Measurements from ENCODE around the gene RTKN2. TPM values are rescaled to one million over a fixed set of nuclear protein-coding genes. Genes with fewer than 3 reads are reported as not detected.

Gene RTKN2
- total RNA-seq, 4 donors from 2014 or later, result 0.49 to 1.6 (median 1.2) TPM; not detected in 1

GRCh38 chr10:62155054-62155680 is 113.5 kb downstream of the RTKN2 start:
- Histone ChIP-seq H3K4me3 (replicated peaks in 1 of 3) (no peak overlapping the region), H3K9me3 (no peaks in the 10 kb centered on the region), H3K27ac (no peak overlapping the region), H3K27me3 (no peaks in the 10 kb centered on the region), H3K36me3 (no peaks in the 10 kb centered on the region), H3K4me1 (no peaks in the 10 kb centered on the region)
- DNase-seq, result no peak
- 84 to 87% methylated on average over 7 of the region's 7 CpGs for WGBS, 2 donors
- intact Hi-C loops (cut with DNase I), result no loop called here
- no peak for TF ChIP-seq CTCF (IDR thresholded peaks at IDR 0.05)
- no peak for TF ChIP-seq POLR2A (IDR thresholded peaks at IDR 0.05)

GRCh38 chr10:62154231-62154630 is 114.4 kb downstream of the RTKN2 start:
- H3K27me3 ChIP-seq, result no peaks in the 10 kb centered on the region
- no peak for DNase-seq
- WGBS, 2 donors, result 85 to 100% methylated on average over 2 of the region's 2 CpGs
- intact Hi-C loops (cut with DNase I), result no loop called here
- no peaks in the 10 kb centered on the region for H3K36me3 ChIP-seq
- no peak overlapping the region for H3K27ac ChIP-seq
- H3K4me1 ChIP-seq, result no peaks in the 10 kb centered on the region
- no peak overlapping the region for H3K4me3 ChIP-seq (replicated peaks in 1 of 3)
- TF ChIP-seq CTCF (IDR thresholded peaks at IDR 0.05) (no peak), POLR2A (IDR thresholded peaks at IDR 0.05) (no peak)
- H3K9me3 ChIP-seq, result no peaks in the 10 kb centered on the region

- intact Hi-C loops (cut with DNase I), result no loop called here
- TF ChIP-seq CTCF (IDR thresholded peaks at IDR 0.05), result no peak
- TF ChIP-seq POLR2A (IDR thresholded peaks at IDR 0.05), result no peak
- Histone ChIP-seq H3K27ac (no peak overlapping the region), H3K4me3 (replicated peaks in 1 of 3) (no peak overlapping the region), H3K36me3 (no peaks in the 10 kb centered on the region), H3K27me3 (no peaks in the 10 kb centered on the region), H3K4me1 (no peaks in the 10 kb centered on the region), H3K9me3 (no peaks in the 10 kb centered on the region)
- no peak for DNase-seq
- WGBS, 2 donors, result 93 to 97% methylated on average over 1 of the region's 1 CpG
Observed at GRCh38 chr10:62153191-62153590, 115.5 kb downstream of the RTKN2 start.

GRCh38 chr10:62149621-62150020 is 119.0 kb downstream of the RTKN2 start:
- no peak overlapping the region for H3K4me3 ChIP-seq (replicated peaks in 1 of 3)
- TF ChIP-seq CTCF (IDR thresholded peaks at IDR 0.05), result no peak
- no peak for TF ChIP-seq POLR2A (IDR thresholded peaks at IDR 0.05)
- intact Hi-C loops (cut with DNase I), result no loop called here

GRCh38 chr10:62148155-62148554 is 120.5 kb downstream of the RTKN2 start:
- H3K27ac ChIP-seq, result no peak overlapping the region
- intact Hi-C loops (cut with DNase I), result no loop called here
- no peaks in the 10 kb centered on the region for H3K36me3 ChIP-seq
- no peaks in the 10 kb centered on the region for H3K27me3 ChIP-seq
- no peak for TF ChIP-seq CTCF (IDR thresholded peaks at IDR 0.05)
- TF ChIP-seq POLR2A (IDR thresholded peaks at IDR 0.05), result no peak
- no peak overlapping the region for H3K4me3 ChIP-seq (replicated peaks in 1 of 3)
- DNase-seq, result no peak
- 63 to 95% methylated on average over 3 of the region's 3 CpGs for WGBS, 2 donors
- H3K4me1 ChIP-seq, result no peaks in the 10 kb centered on the region
- no peaks in the 10 kb centered on the region for H3K9me3 ChIP-seq

More at GRCh38 chr10:62149621-62150020, 119.0 kb downstream of the RTKN2 start:
- no peak for DNase-seq
- H3K36me3 ChIP-seq, result no peaks in the 10 kb centered on the region
- H3K9me3 ChIP-seq, result no peaks in the 10 kb centered on the region
- H3K27ac ChIP-seq, result no peak overlapping the region
- H3K4me1 ChIP-seq, result no peaks in the 10 kb centered on the region
- H3K27me3 ChIP-seq, result no peaks in the 10 kb centered on the region
